ENCODE measurements around the gene SLC66A2.
"Not testable (repeated sequence)": the region's sequence is repeated elsewhere in the genome, so short reads cannot be mapped to it uniquely, and the experiment has no call there.

SLC66A2 gene

GRCh38 chr18:79877163-79878091 lies 74.0 kb downstream of the SLC66A2 start:
- no peak for DNase-seq

GRCh38 chr18:79876497-79876896 lies 75.0 kb downstream of the SLC66A2 start:
- DNase-seq: no peak

GRCh38 chr18:79875931-79876461 lies 75.5 kb downstream of the SLC66A2 start:
- DNase-seq: no peak

GRCh38 chr18:79875531-79875919 lies 75.9 kb downstream of the SLC66A2 start:
- DNase-seq: no peak

- DNase-seq: no peak
These were observed 76.6 kb downstream of the SLC66A2 start for GRCh38 chr18:79874553-79875530.

GRCh38 chr18:79873449-79874110 lies 77.9 kb downstream of the SLC66A2 start:
- no peak for DNase-seq

- no peak for DNase-seq
These were observed 78.7 kb downstream of the SLC66A2 start for GRCh38 chr18:79872527-79873444.

GRCh38 chr18:79871481-79872091 lies 79.9 kb downstream of the SLC66A2 start:
- no peak for DNase-seq

GRCh38 chr18:79871026-79871390 lies 80.4 kb downstream of the SLC66A2 start:
- no peak for DNase-seq

GRCh38 chr18:79870301-79871025 lies 81.0 kb downstream of the SLC66A2 start:
- DNase-seq: no peak

- DNase-seq: no peak
These were observed 81.7 kb downstream of the SLC66A2 start for GRCh38 chr18:79869591-79870300.

GRCh38 chr18:79868811-79869541 lies 82.5 kb downstream of the SLC66A2 start:
- no peak for DNase-seq

GRCh38 chr18:79868168-79868784 lies 83.2 kb downstream of the SLC66A2 start:
- no peak for DNase-seq

GRCh38 chr18:79867666-79868065 lies 83.8 kb downstream of the SLC66A2 start:
- no peak for DNase-seq

- DNase-seq: no peak
These were observed 84.4 kb downstream of the SLC66A2 start for GRCh38 chr18:79866889-79867574.

- DNase-seq: not testable (repeated sequence)
These were observed 85.5 kb downstream of the SLC66A2 start for GRCh38 chr18:79865951-79866350.

- DNase-seq: not testable (repeated sequence)
These were observed 86.5 kb downstream of the SLC66A2 start for GRCh38 chr18:79864955-79865354.

Data from NCI-H524 treated with DMSO at 0.1 percent for 48 hours (cell line).